Ishikawa (cell line): ENCODE data around the gene RAVER2.

ENCODE experiments used
- CEBPB ChIP-seq: IDR thresholded peaks from 2 replicates; pipeline ENCODE4 v1.6.1; 2012
- CREB1 ChIP-seq: IDR thresholded peaks from 2 replicates; pipeline ENCODE4 v1.6.1; 2012; ENCODE audit warnings: low read depth
- EP300 ChIP-seq: IDR thresholded peaks from 2 replicates; pipeline ENCODE4 v1.6.1; 2012; ENCODE audit warnings: borderline replicate concordance
- FOXM1 ChIP-seq: IDR thresholded peaks from 2 replicates; pipeline ENCODE4 v1.6.1; 2012; ENCODE audit warnings: low read depth, borderline replicate concordance
- RAD21 ChIP-seq: IDR thresholded peaks from 2 replicates; pipeline ENCODE4 v1.6.1; 2012; ENCODE audit warnings: low read depth
- REST ChIP-seq: IDR thresholded peaks from 2 replicates; pipeline ENCODE4 v1.6.1; 2012; ENCODE audit warnings: low read depth, mild to moderate bottlenecking
- TCF12 ChIP-seq: IDR thresholded peaks from 2 replicates; pipeline ENCODE4 v1.6.1; 2012; ENCODE audit warnings: low read depth
- ZBTB7A ChIP-seq: IDR thresholded peaks from 2 replicates; pipeline ENCODE4 v1.6.1; 2012; ENCODE audit warnings: low read depth
- TF ChIP-seq, protein P1 (sequence below): IDR thresholded peaks from 2 replicates; pipeline ENCODE4 v1.6.1; 2012

- TF ChIP-seq CREB1 (no peak), CEBPB (no peak), REST (no peak), TCF12 (no peak), ZBTB7A (no peak), EP300 (no peak), FOXM1 (no peak), RAD21 (no peak)
- TF ChIP-seq, protein P1, sequence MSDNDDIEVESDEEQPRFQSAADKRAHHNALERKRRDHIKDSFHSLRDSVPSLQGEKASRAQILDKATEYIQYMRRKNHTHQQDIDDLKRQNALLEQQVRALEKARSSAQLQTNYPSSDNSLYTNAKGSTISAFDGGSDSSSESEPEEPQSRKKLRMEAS = no peak
Observed at GRCh38 chr1:64881281-64881680, 136.4 kb downstream of the RAVER2 start.
